T-cell (primary cell): ENCODE data around the gene SDCBP2. TPM values are rescaled to one million over a fixed set of nuclear protein-coding genes. Genes with fewer than 3 reads are reported as not detected.

Source experiments
- ATAC-seq, 4 experiments: fragments of 200-7000 bp in 3 of 4; fragments of 150-1000 bp in 1 of 4; cut with Tn5 transposase; replicated peaks in 1 of 4; 1 replicate in 3 of 4; 2 replicates in 1 of 4; pipeline ENCODE4 v1.10.0; 2021; ENCODE audit warnings: moderate library complexity in 3 of 4, mild to moderate bottlenecking in 2 of 4, moderate number of reproducible peaks in 1 of 4
- CTCF ChIA-PET, 2 donors: fragments of 300-600 bp; sonication (Branson Sonifier 250); formaldehyde crosslinking; loops; one replicate each; lab custom pipeline; 2022; ENCODE audit warnings: antibody characterized with exemption in 2 of 2; lab: Charles Lee
- POLR2A ChIA-PET, 2 donors: fragments of 300-600 bp; sonication (Branson Sonifier 250); formaldehyde crosslinking; loops; one replicate each; lab custom pipeline; 2022; ENCODE audit warnings: antibody characterized with exemption in 2 of 2; lab: Charles Lee
- DNase-seq, 35 experiments: peaks; one replicate each; pipeline versions ENCODE4 v3.0.0 to v3.0.0-alpha.2; 2013 to 2023
- H3K27ac ChIP-seq: one replicate; pipeline ENCODE4 v1.5.1; 2013; ENCODE audit warnings: low read length
- H3K27me3 ChIP-seq, 2 experiments: replicated peaks in 1 of 2; 1 replicate in 1 of 2; 2 replicates in 1 of 2; pipeline versions ENCODE4 v1.6.1 to v1.7.0; 2013; ENCODE audit warnings: low read length in 1 of 2, mixed read lengths in 1 of 2; ENCODE audit not compliant: control insufficient read depth in 2 of 2, insufficient read depth in 2 of 2; ENCODE audit errors: extremely low read depth in 1 of 2
- H3K36me3 ChIP-seq, 2 donors: 1 replicate in 1 of 2; 2 replicates in 1 of 2; pipeline versions ENCODE4 v1.6.1 to v1.7.0; 2013; ENCODE audit warnings: low read length in 1 of 2; ENCODE audit not compliant: control insufficient read depth in 2 of 2, insufficient read depth in 1 of 2; ENCODE audit errors: extremely low read depth in 1 of 2
- H3K4me1 ChIP-seq, 2 experiments: 1 replicate in 1 of 2; 2 replicates in 1 of 2; pipeline versions ENCODE4 v1.6.1 to v1.7.0; 2013; ENCODE audit warnings: low read length in 2 of 2, mixed read lengths in 1 of 2; ENCODE audit not compliant: insufficient read depth in 2 of 2, control insufficient read depth in 1 of 2; ENCODE audit errors: extremely low read depth in 1 of 2
- H3K4me3 ChIP-seq, 2 donors: 1 replicate in 1 of 2; 2 replicates in 1 of 2; pipeline versions ENCODE4 v1.5.1 to v1.7.0; 2013; ENCODE audit warnings: mild to moderate bottlenecking in 2 of 2, low read length in 1 of 2, moderate library complexity in 1 of 2; ENCODE audit not compliant: control insufficient read depth in 1 of 2; ENCODE audit errors: extremely low read depth in 1 of 2
- H3K9me3 ChIP-seq: 2 replicates; pipeline ENCODE4 v1.7.0; 2013
- H3K27ac Mint-ChIP-seq, 2 donors: one replicate each; pipeline ENCODE4 v1.8.0; 2020 to 2021; ENCODE audit warnings: mild to moderate bottlenecking in 2 of 2, mixed read lengths in 2 of 2
- H3K27me3 Mint-ChIP-seq, 2 donors: one replicate each; pipeline ENCODE4 v1.8.0; 2021 to 2022; ENCODE audit warnings: mixed read lengths in 2 of 2
- H3K36me3 Mint-ChIP-seq: one replicate; pipeline ENCODE4 v1.8.0; 2021; ENCODE audit warnings: mixed read lengths
- H3K4me1 Mint-ChIP-seq, 3 donors: one replicate each; pipeline ENCODE4 v1.8.0; 2020 to 2022; ENCODE audit warnings: mixed read lengths in 3 of 3, mild to moderate bottlenecking in 1 of 3
- H3K4me3 Mint-ChIP-seq, 3 donors: one replicate each; pipeline ENCODE4 v1.8.0; 2020 to 2022; ENCODE audit warnings: mild to moderate bottlenecking in 3 of 3, mixed read lengths in 3 of 3, moderate library complexity in 3 of 3
- H3K9me3 Mint-ChIP-seq, 3 donors: one replicate each; pipeline ENCODE4 v1.8.0; 2020 to 2022; ENCODE audit warnings: mixed read lengths in 3 of 3
- WGBS: methylation state at CpG from one replicate; pipeline ENCODE4 v1.1.5; 2013; ENCODE audit warnings: missing lambda C conversion rate; ENCODE audit not compliant: insufficient coverage; 5-methylcytosine and 5-hydroxymethylcytosine counted together
- total RNA-seq, 35 experiments: library from RNA in 6 of 35; stranded (reverse) in 6 of 35; fragments of 120-200 nt in 1 of 35; gene quantifications; one replicate each; pipeline versions ENCODE4 v1.2.1 to v1.2.4 and lab custom pipeline; 2013 to 2026

Gene SDCBP2
- total RNA-seq, 5 donors from 2014 or later (not counting 1 experiment from before 2014, with no cell fraction given): 1.1 to 2.4 (median 2.2) TPM

GRCh38 chr20:1323256-1323655 is 5.7 kb downstream of the SDCBP2 start:
- Mint-ChIP-seq H3K36me3 (no peaks in the 10 kb centered on the region), H3K4me3 (no peak overlapping the region), H3K27ac (no peak overlapping the region), H3K27me3 (no peaks in the 10 kb centered on the region), H3K9me3 (no peaks in the 10 kb centered on the region), H3K4me1 (peaks cover 0 to 7% (median 4%) of the 10 kb centered on the region in 3 donors)
- peaks cover 0 to 2% of the 10 kb centered on the region in 2 experiments for H3K27me3 ChIP-seq
- no peak overlapping the region for H3K4me3 ChIP-seq
- no peaks in the 10 kb centered on the region for H3K36me3 ChIP-seq
- H3K4me1 ChIP-seq: peaks cover 15 to 33% of the 10 kb centered on the region in 2 experiments
- ATAC-seq (no peak), DNase-seq (no peak)
- no peak overlapping the region for H3K27ac ChIP-seq
- CTCF ChIA-PET: interaction anchor here in 1 of 2 donors (0.7 kb wide), 1 partner anchor 181 kb away, joined by 4 read pairs; no protein-coding TSS in a partner anchor
- WGBS: 92% methylated on average over 2 of the region's 6 CpGs
- H3K9me3 ChIP-seq: no peaks in the 10 kb centered on the region
- POLR2A ChIA-PET: interaction anchor here in 1 of 2 donors (1.0 kb wide), 1 partner anchor 64 kb away, joined by 3 read pairs; no protein-coding TSS in a partner anchor

DNA sequence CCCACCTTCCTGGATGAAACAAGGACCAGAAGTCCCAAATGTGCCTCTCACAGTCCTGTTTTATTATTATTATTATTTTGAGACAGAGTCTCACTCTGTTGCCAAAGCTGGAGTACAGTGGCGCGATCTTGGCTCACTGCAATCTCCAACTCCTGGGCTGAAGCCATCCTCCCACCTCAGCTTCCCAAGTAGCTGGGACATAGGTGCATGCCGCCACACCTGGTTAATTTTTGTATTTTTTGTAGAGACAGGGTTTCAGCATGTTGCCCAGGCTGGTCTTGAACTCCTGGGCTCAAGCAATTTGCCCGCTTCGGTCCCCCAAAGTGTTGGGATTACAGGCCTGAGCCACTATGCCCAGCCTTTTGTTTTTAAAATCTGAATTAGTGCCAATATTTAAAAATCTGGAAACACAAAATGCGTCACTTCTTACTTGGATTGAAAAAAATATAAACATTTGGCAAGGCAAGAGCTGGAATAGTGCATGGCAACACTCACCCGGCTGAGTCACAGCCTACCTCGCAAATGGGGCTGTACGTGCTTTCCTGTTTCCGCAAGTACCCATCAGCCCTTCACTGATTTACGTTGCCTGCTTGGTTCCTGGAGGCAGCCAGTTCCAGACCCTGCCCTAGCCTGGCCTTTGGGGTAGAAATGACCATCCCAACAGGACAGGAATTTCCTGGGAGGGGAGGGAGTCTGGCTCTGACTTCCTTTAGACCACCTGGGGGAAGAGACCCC is 6.3 kb downstream of the SDCBP2 start:
- Histone ChIP-seq H3K4me3 (no peak overlapping the region), H3K9me3 (no peaks in the 10 kb centered on the region), H3K4me1 (peaks cover 15 to 28% of the 10 kb centered on the region in 2 experiments), H3K27ac (no peak overlapping the region), H3K27me3 (peaks cover 0 to 2% of the 10 kb centered on the region in 2 experiments), H3K36me3 (no peaks in the 10 kb centered on the region)
- ChIA-PET CTCF (interaction anchor here in 1 of 2 donors (0.7 to 1.0 kb wide), 2 partner anchors 181 kb away, joined by 3 to 4 read pairs; no protein-coding TSS in a partner anchor), POLR2A (interaction anchor here in 1 of 2 donors (1.0 kb wide), 1 partner anchor 65 kb away, joined by 3 read pairs; no protein-coding TSS in a partner anchor)
- no peaks in the 10 kb centered on the region for H3K36me3 Mint-ChIP-seq
- H3K4me3 Mint-ChIP-seq: no peak overlapping the region
- H3K27me3 Mint-ChIP-seq: no peaks in the 10 kb centered on the region
- no peak overlapping the region for H3K27ac Mint-ChIP-seq
- 99% methylated on average over 8 of the region's 11 CpGs for WGBS
- ATAC-seq: no peak
- H3K4me1 Mint-ChIP-seq: peaks cover 4 to 7% (median 4%) of the 10 kb centered on the region in 3 donors
- no peak for DNase-seq
- H3K9me3 Mint-ChIP-seq: no peaks in the 10 kb centered on the region

DNA sequence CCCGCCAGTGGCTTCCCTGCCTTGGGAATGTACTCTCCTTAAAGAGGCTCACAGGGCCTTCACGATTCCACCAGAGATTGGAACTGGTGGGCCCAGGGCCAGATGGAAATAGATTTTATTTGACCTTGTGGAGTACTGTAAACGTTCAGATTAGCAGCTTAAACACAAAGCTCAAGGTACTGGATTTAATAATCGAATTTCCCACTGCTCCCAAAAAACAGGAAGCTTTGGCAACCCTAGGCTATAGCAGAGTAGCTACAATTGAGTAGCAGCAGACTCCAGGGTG is 7.3 kb downstream of the SDCBP2 start:
- POLR2A ChIA-PET: no interaction called here
- H3K4me3 Mint-ChIP-seq: no peak overlapping the region
- H3K27ac Mint-ChIP-seq: no peak overlapping the region
- H3K9me3 Mint-ChIP-seq: no peaks in the 10 kb centered on the region
- CTCF ChIA-PET: interaction anchor here in 1 of 2 donors (0.6 to 1.1 kb wide), 3 partner anchors 9 to 446 kb away, joined by 3 read pairs; no protein-coding TSS in a partner anchor
- peaks cover 0 to 2% of the 10 kb centered on the region in 2 experiments for H3K27me3 ChIP-seq
- H3K4me3 ChIP-seq: no peak overlapping the region
- H3K36me3 ChIP-seq: no peaks in the 10 kb centered on the region
- 70% methylated on average over 2 of the region's 4 CpGs for WGBS
- peaks cover 6 to 8% (median 7%) of the 10 kb centered on the region in 3 donors for H3K4me1 Mint-ChIP-seq
- H3K27me3 Mint-ChIP-seq: no peaks in the 10 kb centered on the region
- H3K36me3 Mint-ChIP-seq: no peaks in the 10 kb centered on the region
- DNase-seq: peak in 1 of 35 experiments; percentile 10
- no peak for ATAC-seq
- no peak overlapping the region for H3K27ac ChIP-seq
- peaks cover 14 to 19% of the 10 kb centered on the region in 2 experiments for H3K4me1 ChIP-seq
- H3K9me3 ChIP-seq: no peaks in the 10 kb centered on the region

DNA sequence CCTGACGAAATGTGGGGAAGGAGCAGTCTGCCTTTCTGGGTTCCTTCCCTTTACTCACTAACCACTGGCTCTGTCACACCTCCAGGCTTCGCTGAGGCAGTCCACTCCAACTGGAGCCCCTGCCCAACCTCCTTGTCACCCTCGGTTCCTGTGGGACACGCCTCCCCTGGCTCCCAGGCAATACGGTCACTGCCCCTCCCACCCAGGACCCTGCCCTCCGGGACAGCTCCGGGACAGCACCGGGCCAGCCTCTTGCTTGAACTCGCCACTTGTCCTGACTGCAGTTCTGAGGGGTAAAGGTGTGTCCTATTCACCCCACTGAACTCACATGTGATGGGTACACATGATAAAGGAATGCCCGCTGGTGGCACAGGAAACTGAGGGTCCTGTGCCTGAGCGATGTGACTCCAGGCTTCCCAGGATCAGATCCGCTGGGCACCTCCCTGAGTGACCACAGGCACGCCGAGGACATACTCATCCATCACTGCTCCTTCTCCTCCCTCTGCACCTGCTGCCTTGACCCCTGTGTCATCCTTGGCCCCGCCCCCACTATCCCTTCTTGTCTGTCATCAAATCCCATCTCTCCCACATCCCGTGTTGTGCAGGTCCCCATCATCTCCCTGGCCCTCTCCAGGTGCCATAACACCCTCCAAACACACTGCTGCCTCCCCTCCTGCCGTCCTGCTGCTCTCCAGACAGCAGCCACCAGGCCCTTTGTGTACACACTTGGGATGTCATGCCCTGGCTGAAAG is 7.9 kb downstream of the SDCBP2 start:
- no peaks in the 10 kb centered on the region for H3K9me3 ChIP-seq
- H3K36me3 ChIP-seq: no peaks in the 10 kb centered on the region
- no peak overlapping the region for H3K4me3 ChIP-seq
- CTCF ChIA-PET: interaction anchor here in 1 of 2 donors (0.6 to 1.1 kb wide), 2 partner anchors 8 to 445 kb away, joined by 3 read pairs; no protein-coding TSS in a partner anchor
- H3K9me3 Mint-ChIP-seq: no peaks in the 10 kb centered on the region
- H3K27me3 Mint-ChIP-seq: no peaks in the 10 kb centered on the region
- no peak for ATAC-seq
- H3K36me3 Mint-ChIP-seq: no peaks in the 10 kb centered on the region
- POLR2A ChIA-PET: no interaction called here
- peaks cover 9 to 14% of the 10 kb centered on the region in 2 experiments for H3K4me1 ChIP-seq
- peaks cover 0 to 2% of the 10 kb centered on the region in 2 experiments for H3K27me3 ChIP-seq
- H3K4me1 Mint-ChIP-seq: peaks cover 6 to 8% (median 7%) of the 10 kb centered on the region in 3 donors
- WGBS: 88% methylated on average over 12 of the region's 17 CpGs
- H3K27ac Mint-ChIP-seq: no peak overlapping the region
- no peak overlapping the region for H3K4me3 Mint-ChIP-seq
- no peak overlapping the region for H3K27ac ChIP-seq
- no peak for DNase-seq

DNA sequence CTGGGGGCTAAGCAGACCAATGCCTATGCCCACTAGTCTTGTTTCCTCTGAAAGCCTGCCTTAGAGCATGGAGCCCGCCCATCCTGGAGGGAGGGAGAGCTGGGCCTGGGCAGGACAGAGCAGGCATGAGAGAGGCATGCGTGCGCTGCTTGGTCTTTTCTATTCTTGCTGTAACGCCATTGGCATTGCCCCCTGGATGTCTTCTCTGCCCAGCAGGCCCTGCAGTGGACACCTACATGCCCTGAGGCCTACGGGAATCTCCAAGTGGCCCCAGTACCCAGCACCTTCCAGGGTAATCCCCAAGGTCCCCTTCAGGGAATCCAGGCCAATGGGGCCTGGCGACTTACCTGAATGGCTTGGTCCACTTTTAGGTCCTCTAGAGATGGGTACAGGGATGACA is 8.9 kb downstream of the SDCBP2 start:
- Histone ChIP-seq H3K4me1 (peaks cover 6 to 7% of the 10 kb centered on the region in 2 experiments), H3K36me3 (no peaks in the 10 kb centered on the region), H3K4me3 (no peak overlapping the region), H3K27me3 (peaks cover 0 to 2% of the 10 kb centered on the region in 2 experiments), H3K9me3 (no peaks in the 10 kb centered on the region), H3K27ac (no peak overlapping the region)
- DNase-seq: no peak
- H3K36me3 Mint-ChIP-seq: no peaks in the 10 kb centered on the region
- no peaks in the 10 kb centered on the region for H3K9me3 Mint-ChIP-seq
- no peak overlapping the region for H3K27ac Mint-ChIP-seq
- ATAC-seq: no peak
- WGBS: 78% methylated on average over 5 of the region's 6 CpGs
- no peak overlapping the region for H3K4me3 Mint-ChIP-seq
- peaks cover 6 to 8% (median 7%) of the 10 kb centered on the region in 3 donors for H3K4me1 Mint-ChIP-seq
- CTCF ChIA-PET: no interaction called here
- H3K27me3 Mint-ChIP-seq: no peaks in the 10 kb centered on the region
- POLR2A ChIA-PET: no interaction called here

GRCh38 chr20:1319462-1319861 is 9.5 kb downstream of the SDCBP2 start:
- H3K9me3 ChIP-seq: no peaks in the 10 kb centered on the region
- no peak overlapping the region for H3K4me3 ChIP-seq
- H3K36me3 ChIP-seq: no peaks in the 10 kb centered on the region
- ChIA-PET CTCF (no interaction called here), POLR2A (no interaction called here)
- ATAC-seq: no peak
- Mint-ChIP-seq H3K4me3 (no peak overlapping the region), H3K36me3 (no peaks in the 10 kb centered on the region), H3K4me1 (peaks cover 6 to 8% (median 7%) of the 10 kb centered on the region in 3 donors), H3K9me3 (no peaks in the 10 kb centered on the region), H3K27ac (no peak overlapping the region), H3K27me3 (no peaks in the 10 kb centered on the region)
- no peak overlapping the region for H3K27ac ChIP-seq
- WGBS: no CpG with 5 or more reads among the region's 4 CpGs
- DNase-seq: no peak
- H3K27me3 ChIP-seq: peaks cover 0 to 2% of the 10 kb centered on the region in 2 experiments
- H3K4me1 ChIP-seq: peaks cover under 1 to 1% of the 10 kb centered on the region in 2 experiments
